B cell (primary cell): ENCODE measurements around the gene MFSD8.

ENCODE experiments used
- EZH2 ChIP-seq: IDR thresholded peaks from 2 replicates; pipeline ENCODE4 v1.6.1; 2012; ENCODE audit warnings: borderline replicate concordance, low read depth, mild to moderate bottlenecking, moderate library complexity, low read length; ENCODE audit not compliant: insufficient read depth, poor library complexity, severe bottlenecking
- TF ChIP-seq, protein P1 (sequence below): fragments of 200-600 bp; IDR thresholded peaks from one replicate; pipeline ENCODE4 v1.8.0; 2022; ENCODE audit warnings: antibody characterized with exemption, mild to moderate bottlenecking

DNA sequence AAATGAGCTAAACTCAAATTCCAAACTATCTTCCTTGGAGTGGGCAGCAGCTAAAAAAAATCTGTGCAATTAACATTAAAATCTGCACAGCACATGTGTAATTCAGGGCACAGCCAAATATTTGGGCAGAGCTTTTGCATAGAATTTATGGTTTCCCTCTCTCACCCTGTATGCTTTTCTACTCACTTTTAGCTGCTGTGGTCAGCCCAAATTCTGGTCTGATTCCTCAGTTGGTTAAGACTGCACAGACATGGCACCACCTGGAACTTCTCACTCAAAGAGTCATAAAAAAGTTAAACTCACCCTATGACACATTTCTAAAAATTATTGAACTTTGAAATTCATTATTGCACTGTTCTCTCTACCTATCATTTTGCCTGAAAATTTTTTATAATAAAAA, 89.2 kb downstream of the MFSD8 start:
- no peak for TF ChIP-seq EZH2
- TF ChIP-seq, protein P1, sequence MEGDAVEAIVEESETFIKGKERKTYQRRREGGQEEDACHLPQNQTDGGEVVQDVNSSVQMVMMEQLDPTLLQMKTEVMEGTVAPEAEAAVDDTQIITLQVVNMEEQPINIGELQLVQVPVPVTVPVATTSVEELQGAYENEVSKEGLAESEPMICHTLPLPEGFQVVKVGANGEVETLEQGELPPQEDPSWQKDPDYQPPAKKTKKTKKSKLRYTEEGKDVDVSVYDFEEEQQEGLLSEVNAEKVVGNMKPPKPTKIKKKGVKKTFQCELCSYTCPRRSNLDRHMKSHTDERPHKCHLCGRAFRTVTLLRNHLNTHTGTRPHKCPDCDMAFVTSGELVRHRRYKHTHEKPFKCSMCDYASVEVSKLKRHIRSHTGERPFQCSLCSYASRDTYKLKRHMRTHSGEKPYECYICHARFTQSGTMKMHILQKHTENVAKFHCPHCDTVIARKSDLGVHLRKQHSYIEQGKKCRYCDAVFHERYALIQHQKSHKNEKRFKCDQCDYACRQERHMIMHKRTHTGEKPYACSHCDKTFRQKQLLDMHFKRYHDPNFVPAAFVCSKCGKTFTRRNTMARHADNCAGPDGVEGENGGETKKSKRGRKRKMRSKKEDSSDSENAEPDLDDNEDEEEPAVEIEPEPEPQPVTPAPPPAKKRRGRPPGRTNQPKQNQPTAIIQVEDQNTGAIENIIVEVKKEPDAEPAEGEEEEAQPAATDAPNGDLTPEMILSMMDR, result no peak
